HG03139 (cell line): ENCODE results near the gene NKAIN2.

Source experiments
- ATAC-seq: cut with Tn5 transposase; IDR thresholded peaks from one replicate; pipeline ENCODE4 v1.9.1; 2021; ENCODE audit not compliant: unreplicated experiment

Gene NKAIN2

DNA sequence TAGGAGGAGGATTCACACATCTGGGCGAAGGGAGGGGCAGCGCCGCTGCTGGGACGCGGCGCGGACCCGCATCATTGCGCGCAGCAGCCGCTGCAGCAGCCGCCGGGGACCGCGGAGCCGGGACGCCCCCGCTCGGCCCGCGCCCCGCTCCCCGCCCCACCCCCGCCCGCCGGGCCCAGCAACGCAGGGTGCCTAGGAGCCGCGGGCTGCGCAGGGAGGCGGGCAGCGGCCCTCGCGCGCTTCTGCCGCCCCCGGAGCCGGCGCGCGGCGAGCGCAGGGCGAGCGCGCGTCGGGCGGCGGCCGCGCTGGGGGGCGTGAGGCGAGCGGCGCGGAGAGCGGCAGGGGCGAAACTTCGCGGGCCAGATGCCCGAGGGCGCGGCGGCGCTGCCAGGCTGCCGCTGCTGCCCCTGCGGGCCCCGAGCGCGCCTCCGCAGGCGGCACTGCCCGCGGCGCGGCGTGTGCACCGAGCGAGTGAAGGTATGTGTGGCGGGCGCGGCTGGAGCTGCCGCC lies at the start of gene NKAIN2:
NKAIN2 (plus strand) TSS at position 362 of the 510 bp plus-strand sequence.
- peak; percentile 29 for ATAC-seq

DNA sequence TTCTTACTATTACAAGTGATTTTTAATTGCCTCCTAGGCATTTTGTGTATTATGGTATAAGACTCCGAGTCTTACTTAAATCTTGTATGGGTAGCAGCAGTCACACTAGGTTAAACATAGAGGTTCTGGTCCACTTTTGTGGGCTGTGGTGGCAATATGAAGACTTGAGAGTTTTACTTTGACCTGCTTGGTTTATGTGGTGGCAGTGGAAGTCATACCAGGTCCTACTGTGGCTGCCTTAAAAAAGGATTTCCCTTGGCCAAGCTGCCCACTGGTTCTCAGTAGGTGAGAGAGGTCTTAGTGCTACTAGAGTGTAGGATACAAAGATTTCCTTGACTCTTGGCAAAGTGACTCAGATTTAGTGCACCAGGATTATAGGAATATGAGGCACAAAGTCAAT lies 44.2 kb upstream of the NKAIN2 start:
- ATAC-seq = no peak

DNA sequence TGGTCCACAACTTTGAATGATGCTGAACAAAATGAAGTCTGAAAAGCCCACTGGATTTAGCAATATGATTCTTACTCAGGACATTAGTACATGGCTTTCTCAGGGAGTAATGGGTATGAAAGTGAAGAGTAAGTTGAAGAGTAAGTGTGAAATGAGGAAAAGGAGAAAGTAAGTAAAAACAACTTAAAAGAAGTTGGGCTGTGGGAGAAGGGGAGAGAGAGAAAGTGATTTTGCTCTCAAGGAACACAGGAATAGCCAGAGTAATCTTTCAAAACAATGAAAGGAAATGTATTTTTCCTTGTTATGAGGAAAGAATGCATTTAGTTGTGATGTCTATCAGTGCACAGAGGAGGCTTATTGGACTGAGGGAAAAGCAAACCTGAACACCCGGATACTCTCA lies 39.8 kb upstream of the NKAIN2 start:
- ATAC-seq = no peak

DNA sequence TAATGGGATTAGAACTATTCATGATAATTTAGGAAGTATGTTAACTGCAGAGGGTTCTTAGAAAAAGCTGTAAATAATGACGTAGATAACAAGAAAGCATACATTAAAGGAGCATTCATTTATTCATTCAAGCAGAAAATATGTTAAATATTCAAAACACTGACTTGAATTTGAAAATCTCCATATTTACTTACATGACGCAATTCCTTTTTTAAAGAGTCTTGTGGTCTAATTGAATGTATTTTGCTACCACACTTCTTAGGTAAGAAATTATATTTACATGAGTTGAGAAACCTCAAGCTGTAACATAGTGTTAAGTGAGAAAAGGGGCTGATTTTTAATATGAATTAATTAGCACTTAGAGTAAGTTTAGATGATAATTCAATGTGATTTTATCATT lies 38.9 kb upstream of the NKAIN2 start:
- no peak for ATAC-seq

DNA sequence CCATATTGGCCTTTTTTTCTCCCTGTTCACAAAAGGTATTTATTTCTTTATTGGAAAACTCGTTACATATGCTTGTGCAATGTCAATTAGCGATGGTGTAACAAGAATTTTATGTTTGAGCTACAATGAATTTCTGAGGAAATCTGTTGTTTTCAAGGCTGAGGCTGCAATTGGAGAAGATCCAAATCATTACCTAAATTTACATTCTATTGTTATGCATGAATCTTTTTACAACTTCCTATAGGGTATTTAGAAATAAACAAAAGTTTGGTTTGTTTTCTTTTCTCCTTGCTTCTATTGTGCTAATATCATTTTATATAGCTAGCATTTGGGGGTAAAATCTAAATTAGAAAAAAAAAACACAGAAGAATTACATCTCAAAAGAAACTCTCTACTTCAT lies 34.7 kb upstream of the NKAIN2 start:
- ATAC-seq = no peak

DNA sequence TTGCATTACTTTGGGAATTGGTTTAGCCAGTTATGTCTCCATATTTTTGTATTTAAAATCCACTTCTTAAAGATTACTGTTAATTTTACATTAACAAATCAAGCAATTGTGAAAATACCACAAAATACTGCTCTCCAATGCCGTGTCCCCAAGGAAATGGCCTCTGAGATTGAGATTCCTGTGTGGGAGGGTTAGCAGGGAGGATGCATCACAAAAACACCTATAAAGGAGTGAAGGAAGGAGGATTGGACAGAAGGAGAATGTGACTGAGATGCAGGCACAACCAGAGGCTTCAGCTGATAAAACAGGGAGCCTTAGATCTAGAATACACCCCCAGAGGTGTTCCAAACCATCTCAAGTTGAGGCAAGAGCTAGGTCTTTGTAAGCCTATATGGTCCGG lies 34.2 kb upstream of the NKAIN2 start:
- no peak for ATAC-seq

DNA sequence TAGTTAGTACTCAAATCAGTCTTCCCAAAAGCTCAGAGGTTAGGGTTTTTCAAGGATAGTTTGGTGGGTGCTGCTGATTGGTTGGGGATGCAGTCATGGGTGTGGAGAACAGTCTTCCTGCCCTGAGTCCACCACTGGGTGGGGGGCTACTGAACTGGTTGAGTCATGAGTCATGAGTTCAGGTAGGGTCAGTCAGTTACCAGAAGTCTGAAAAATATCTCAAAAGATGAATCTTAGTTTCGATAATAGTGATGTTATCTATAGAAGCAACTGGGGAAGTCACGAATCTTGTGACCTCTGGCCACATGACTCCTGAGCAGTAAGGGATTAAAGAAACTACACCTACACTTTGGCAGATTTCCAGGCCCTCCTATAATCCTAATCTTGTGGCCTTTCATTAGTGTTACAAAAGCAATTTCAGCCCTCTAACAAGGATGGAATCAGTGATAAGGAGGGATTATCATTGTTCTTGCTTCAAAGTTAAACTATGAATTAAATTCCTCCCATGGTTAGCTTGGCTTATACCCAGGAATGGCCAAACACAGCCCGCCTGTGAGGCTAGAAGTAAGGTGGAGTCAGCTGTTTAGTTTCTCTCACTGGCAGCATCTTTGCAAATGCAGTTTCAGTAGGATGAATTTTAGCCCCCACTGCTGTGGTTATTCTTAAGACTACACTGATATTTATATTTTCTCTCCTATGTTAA lies 33.3 kb upstream of the NKAIN2 start:
- ATAC-seq = no peak

DNA sequence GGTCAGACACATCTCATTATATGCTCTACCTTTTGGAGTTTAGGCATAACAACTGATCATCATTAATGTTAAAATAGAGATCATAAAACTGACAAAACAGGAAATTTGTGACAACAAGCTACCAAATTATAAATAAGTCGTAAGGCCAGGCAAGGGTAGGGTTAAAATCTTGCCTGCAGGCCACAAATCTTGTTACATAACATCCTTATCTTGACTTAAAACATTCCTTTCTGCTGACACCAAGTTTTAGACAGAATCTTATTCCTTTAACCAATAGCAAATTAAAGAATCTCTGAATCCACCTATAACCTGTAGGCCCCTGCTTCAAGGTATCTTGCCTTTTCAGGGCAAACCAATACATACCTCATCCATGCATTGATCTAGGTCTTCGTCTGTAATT lies 32.5 kb upstream of the NKAIN2 start:
- ATAC-seq = no peak

DNA sequence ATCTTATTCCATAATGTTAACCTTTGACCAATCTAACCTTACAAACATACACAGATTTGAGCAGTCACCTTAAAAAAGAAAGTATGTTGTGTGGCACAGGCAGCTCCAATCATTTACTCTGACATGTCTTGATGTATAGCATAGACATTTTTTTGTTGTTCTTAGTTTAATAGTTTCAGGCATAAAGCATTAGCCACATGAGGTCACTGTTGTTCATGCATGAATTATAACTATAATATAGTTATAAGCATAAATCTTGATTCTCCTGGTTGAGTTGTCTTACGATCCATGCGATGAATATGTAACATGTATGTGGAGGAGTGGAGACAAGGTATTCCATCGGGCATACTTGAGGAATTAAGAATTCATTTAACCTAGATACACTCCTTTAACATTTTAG lies 26.1 kb upstream of the NKAIN2 start:
- no peak for ATAC-seq

DNA sequence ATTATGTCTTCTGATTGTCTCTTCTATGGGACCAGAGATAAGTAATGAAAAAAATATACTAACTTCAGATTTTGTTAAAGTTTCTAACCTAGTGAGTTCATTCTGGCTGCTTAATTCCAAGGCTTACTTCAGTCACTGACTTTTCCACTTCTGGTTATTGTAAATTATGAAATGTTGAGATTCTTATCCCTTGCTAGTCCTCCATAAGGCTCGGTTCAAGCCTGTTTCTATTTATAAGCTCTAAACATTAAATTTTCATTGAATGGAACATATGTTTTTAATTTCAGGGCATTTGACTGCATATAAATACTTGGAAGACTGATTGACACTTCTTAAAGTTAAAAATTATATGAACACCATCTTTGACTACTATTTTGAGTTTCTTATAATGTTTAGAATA lies 23.6 kb upstream of the NKAIN2 start:
- ATAC-seq = no peak

DNA sequence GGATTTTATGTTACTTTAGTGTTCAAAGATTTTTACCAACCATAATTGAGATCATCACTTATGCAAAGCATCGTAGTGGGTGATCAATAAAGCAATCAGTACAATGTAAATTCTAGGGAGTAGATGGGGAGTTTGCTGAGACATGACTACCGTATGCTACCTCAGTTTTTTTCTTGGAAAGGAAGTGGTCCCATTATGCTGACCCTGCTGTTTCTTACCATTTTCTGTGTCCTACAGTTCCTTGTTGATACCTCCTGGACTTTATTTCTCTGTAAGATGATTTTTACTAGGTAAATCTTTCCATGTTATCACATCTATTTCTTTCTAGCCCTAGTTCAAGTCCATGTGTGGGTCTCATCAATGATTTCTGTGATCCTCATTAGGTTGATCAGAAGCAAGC lies 19.3 kb upstream of the NKAIN2 start:
- no peak for ATAC-seq

DNA sequence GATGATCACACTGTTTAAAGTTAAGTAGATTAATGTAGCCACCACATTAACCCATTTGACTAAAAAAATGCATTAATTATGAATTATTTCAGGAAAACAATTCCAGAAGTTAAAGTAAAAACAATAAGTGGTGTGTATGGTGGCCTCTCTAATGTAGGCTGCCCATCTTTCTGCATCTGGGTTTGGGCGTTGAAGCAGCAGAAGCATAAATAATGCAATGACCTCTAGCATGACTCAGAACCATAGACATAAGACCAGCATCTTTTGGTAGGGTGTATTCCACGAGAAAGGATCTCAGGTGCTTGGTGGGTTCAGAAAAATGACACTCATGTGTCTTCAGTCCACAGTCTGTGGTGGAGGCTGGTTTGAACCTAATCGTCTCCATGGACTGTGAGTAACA lies 18.6 kb upstream of the NKAIN2 start:
- no peak for ATAC-seq

DNA sequence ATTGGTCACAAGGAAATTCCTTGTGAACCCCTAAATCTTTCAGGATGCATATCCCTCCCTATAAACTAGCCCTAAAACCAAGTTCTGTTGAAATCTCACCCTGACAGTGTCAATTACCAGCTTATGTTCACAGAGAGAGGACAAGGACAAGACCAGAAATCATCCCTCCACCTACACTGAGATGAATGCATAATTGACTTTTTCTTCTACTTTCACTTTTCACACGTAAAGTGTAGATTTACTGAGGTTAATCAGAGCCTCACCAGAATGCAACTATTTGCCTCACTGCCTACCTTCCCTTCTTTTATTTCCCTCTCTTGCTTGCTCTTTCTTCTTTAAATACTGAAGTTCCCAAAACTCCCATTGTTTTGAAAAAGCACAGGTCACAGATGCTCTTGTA lies 15.3 kb upstream of the NKAIN2 start:
- ATAC-seq = no peak

DNA sequence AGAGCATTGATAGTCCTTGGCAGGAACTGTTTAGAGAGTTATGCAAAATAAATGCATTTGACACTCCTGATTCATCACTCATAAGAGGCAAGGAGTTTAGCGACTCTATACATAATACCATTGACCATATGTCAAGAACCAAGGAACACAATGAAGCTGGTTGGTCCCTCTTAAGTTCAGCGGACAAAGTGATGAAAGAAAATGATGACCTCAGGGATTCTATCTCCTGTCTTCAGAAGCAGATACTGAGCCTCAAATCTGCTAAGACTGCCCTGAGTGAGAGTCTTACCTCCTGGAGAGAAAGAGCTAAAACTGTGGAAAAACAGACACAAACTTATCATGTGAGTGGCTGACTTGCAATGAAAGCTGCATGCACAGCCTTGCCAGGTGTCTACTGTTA lies 9.5 kb upstream of the NKAIN2 start:
- ATAC-seq = no peak

DNA sequence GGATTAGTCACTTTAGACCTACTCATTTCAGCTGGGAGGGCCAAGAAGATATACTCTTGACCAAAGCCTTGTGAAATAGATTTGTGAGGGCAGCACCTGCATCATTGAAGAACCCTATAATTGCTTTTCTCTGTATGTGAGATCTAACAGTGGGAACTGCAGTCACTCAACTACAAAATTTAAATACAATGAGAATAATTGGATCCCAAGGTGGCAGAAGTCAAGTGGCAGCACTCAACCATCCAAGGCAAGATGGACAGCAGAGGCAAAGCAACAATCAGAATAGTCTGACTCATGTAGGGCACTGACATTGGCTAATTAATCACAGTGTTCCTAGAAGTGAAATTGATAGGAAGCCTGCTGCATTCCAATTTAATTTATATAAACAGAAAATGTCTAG lies 8.9 kb upstream of the NKAIN2 start:
- ATAC-seq = no peak

DNA sequence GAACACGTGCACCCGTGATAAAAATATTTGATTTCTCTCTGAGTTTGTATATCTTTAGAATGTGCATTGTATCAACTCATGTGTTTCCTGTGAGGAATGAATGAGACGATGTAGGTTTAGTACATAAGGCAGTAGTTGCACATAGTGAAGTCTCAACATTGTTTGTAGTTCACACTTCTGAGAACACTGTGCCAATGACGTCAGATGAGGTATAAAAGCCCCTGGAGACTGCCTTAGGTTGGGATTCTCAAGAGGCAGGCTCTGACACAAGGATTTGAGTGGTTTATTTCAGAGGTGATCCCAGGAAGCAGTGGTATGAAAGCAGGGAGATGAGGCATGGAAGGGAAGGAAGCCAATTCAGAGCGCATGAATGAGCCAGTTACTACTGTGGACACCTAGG lies 2.6 kb upstream of the NKAIN2 start:
- no peak for ATAC-seq

DNA sequence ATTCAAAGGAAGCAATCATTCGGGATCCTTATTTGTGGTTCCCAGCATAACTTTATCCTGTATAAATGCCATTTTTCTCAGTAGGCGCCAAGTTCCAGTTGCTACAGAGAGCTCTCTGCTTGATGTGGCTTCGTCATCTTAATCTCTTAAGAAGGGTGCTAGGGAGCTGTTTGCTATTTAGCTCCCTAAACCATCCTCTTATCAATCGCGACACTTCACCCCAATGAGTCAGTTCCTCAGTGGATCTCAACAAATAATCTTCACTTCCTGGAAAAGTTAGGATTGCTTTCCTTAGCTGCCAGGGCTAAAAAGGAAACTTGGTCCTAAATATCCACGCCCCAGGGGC lies 1.3 kb upstream of the NKAIN2 start:
- peak; percentile 9 for ATAC-seq

DNA sequence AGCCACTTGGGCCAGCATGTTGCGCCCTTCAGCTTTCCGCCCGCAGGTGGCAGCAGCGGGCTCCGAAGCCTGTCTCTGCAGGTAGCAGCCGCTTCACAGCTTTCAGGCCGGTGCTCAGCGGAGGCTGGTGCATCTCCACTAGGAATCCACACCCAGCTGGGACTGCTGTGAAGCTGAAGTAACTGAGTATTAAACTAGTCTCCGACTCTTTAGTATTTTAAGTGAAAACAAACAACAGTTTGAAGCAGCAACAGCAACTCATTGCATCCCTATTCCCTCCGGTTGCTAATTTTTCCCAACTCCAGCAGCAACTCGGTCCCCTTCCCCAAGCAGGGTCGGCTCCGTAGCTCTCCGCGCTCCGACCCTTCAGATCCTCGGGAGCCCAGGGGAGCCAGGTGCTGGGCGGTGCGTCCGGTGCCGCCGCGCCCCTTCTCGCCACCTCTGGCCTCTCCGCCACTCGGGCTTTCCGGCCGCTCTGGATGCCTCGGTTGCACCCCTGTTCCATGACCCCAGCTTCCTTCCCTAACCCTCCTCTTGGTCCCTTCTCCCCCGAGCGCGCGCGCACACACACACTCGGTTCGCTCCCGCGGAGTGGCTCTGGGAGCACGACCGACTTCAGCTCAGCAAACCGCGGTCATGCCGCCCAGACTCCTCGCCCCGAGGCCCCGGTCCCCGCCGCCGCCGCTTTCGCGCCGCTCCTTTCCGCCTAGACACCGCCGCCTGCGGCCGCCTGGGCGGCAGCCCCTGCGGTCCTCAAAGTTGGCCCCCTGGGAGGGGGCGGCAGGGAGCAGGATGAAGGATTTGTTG lies 765 bp upstream of the NKAIN2 start:
- ATAC-seq = peak; percentile 95

DNA sequence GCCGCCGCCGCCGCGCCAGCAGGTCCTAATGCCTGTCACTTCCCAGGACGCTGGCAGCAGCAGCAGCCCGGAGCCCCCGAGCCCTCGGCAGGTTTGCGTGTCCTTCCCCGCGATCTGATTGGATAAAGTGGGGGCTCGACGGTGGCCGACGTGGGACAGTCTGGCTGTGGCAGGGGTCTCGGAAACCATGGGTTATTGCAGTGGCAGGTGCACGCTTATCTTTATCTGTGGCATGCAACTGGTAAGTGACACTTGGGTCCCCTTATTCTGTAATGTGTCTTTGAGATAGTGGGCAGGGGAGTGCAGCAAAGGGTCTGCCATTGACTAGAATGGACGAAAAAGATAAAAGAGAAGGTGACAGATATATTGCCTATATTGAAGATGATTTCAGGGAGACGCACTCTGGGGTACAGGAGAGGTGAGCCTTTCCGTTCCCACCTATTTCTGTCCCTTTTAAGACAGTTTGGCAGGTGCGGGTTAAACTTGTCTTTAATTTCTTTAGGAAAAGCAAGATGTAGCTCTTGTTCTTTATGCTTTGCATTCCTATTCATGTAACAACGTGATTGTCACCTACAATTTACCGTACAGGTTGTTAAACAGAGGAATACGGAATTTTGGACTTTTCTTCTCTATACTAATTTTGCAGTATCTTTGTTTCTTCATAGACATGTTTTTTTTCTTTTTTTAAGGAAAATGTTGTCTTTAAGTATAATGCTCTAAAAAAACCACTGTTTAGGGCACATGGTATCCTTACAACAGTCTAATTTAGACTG lies 535 bp downstream of the NKAIN2 start:
- ATAC-seq = no peak

DNA sequence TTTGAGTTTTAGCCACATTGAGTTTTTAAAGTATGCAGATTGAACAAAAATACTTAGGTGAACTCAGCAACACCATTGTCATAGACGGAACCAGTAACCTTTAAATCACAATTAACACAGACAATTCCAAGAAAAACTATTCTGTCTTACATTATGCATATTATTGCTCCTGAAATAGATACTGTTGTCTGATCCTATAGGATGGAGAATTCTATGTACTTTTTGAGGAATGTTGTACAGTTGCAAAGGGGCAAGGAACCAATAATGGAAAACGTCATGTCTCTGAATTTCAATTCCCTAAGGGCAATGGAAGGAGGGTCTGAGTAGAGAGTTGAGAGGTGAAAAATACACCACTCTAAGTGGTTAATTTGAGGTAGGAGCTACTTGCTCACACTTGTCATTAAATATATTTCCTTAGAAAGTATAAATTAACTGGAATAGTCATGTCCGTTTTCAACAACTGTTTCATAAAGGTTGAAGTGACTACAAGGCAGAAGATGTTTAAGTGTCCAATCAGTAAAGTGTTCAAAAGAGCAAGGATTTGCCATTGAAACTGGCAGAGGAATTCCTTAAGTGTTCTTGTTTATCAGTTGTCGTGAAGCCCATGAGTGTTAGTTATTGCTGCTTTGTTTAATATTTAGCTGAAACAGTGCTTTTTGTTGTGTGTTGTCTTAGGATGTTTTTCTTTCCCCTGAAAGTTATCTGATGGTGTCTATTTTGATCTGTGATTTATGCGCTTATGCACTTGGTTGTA lies 1.3 kb downstream of the NKAIN2 start:
- ATAC-seq = no peak

DNA sequence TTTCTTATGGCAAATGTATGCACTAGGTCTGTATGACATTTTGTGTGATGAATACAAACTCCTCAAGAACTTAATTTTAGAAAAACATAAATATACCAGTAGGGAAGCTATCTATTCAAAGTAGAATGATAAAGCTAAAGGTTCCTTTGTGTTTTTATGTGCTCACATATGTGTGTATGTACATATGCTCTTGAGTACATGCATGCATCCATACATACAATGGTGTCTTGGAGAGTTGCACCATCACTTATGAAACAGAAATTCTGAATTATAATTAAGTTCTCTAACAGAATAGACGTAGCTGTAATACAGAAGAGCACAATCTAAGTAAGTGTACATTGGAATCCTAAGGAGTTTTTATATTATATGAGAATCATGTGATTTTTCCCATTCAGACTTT lies 2.3 kb downstream of the NKAIN2 start:
- ATAC-seq = no peak
